Measurements from ENCODE around the gene CD58. TPM values are rescaled to one million over a fixed set of nuclear protein-coding genes. Genes with fewer than 3 reads are reported as not detected.

The CD58 gene
- total and polyA plus RNA-seq, 2 of the 4 experiments (the other 2 are of a cell fraction), result 5.4 to 5.7 TPM

- in situ Hi-C loops (cut with MboI; ENCODE audit: low sequenced_read_pairs), result no loop called here
- Histone ChIP-seq H3K4me1 (ENCODE audit: control insufficient read depth, insufficient read depth, low read length) (no peaks in the 10 kb centered on the region), H2AK9ac (replicated peaks; ENCODE audit: low read depth, low read length, poor library complexity) (no peak overlapping the region), H4K91ac (ENCODE audit: insufficient read depth, low read depth, low read length) (no peak overlapping the region), H2BK20ac (ENCODE audit: low read depth, low read length) (no peak overlapping the region), H3K9ac (ENCODE audit: low read depth, low read length) (no peak overlapping the region), H3K27ac (ENCODE audit: insufficient read depth, low read length) (no peak overlapping the region), H4K8ac (ENCODE audit: low read depth in 2 of 2, low read length in 2 of 2) (no peak overlapping the region), H3K4me2 (ENCODE audit: low read depth, low read length) (no peak overlapping the region), H3K9me3 (ENCODE audit: control insufficient read depth, insufficient read depth, low read length) (no peaks in the 10 kb centered on the region), H2AFZ (replicated peaks; ENCODE audit: low read length, poor library complexity) (no peak overlapping the region), H3K27me3 (ENCODE audit: control insufficient read depth, insufficient read depth, low read length) (peaks cover 33% of the 10 kb centered on the region), H4K5ac (ENCODE audit: low read depth, low read length) (no peak overlapping the region), H2BK5ac (ENCODE audit: low read depth, low read length, poor library complexity, severe bottlenecking) (no peak overlapping the region), H3K4ac (ENCODE audit: low read depth, low read length) (no peak overlapping the region), H3K36me3 (ENCODE audit: control insufficient read depth, insufficient read depth, low read length) (no peaks in the 10 kb centered on the region), H3K79me1 (ENCODE audit: low read depth in 1 of 2, low read length in 2 of 2) (no peaks in the 10 kb centered on the region), H3K18ac (ENCODE audit: low read depth, low read length) (no peak overlapping the region), H3K23ac (ENCODE audit: low read depth, low read length) (no peak overlapping the region), H3K14ac (replicated peaks; ENCODE audit: low read depth, low read length) (no peak overlapping the region), H2BK120ac (ENCODE audit: low read depth, low read length) (no peak overlapping the region), H3K9me1 (ENCODE audit: insufficient read depth, low read length) (no peaks in the 10 kb centered on the region), H3K56ac (ENCODE audit: extremely low read depth, insufficient read depth, low read length) (no peak overlapping the region), H2AK5ac (ENCODE audit: low read depth, low read length) (no peak overlapping the region), H4K20me1 (ENCODE audit: insufficient read depth, low read length) (no peaks in the 10 kb centered on the region), H2BK15ac (ENCODE audit: low read depth, low read length) (no peak overlapping the region), H3K4me3 (ENCODE audit: insufficient read depth, low read depth, low read length) (no peak overlapping the region)
- POLR2A ChIA-PET (ENCODE audit: unreplicated experiment), result no interaction called here
- BruUV-seq (replicated peaks), result no TSS peak
- intact Hi-C loops (cut with micrococcal nuclease), result loop anchor here (10.0 kb wide), 1 partner anchor 445 kb away; no protein-coding TSS in a partner anchor
- DNase-seq, result no peak
- no peak for ATAC-seq (ENCODE audit: low read depth)
- no peak for TF ChIP-seq BHLHE40 (IDR thresholded peaks at IDR 0.05; ENCODE audit: low read depth, low read length)
- TF ChIP-seq, protein P1, sequence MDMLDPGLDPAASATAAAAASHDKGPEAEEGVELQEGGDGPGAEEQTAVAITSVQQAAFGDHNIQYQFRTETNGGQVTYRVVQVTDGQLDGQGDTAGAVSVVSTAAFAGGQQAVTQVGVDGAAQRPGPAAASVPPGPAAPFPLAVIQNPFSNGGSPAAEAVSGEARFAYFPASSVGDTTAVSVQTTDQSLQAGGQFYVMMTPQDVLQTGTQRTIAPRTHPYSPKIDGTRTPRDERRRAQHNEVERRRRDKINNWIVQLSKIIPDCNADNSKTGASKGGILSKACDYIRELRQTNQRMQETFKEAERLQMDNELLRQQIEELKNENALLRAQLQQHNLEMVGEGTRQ (IDR thresholded peaks at IDR 0.05; ENCODE audit: low read depth, low read length), result no peak
- no peak for TF ChIP-seq SMC3 (IDR thresholded peaks at IDR 0.05; ENCODE audit: low read depth, low read length)
- TF ChIP-seq RAD21 (IDR thresholded peaks at IDR 0.05; ENCODE audit: low read length), result no peak
- TF ChIP-seq POLR2A (IDR thresholded peaks at IDR 0.05; ENCODE audit: low read depth, low read length), result no peak
- CTCF ChIA-PET, result interaction anchor here (1.1 kb wide), 1 partner anchor 8 kb away, joined by 3 read pairs; the partner anchor contains the start of gene CD58
- dilution Hi-C loops (cut with HindIII; ENCODE audit: low sequenced_read_pairs, unreplicated experiment), result no loop called here
- 79% methylated on average over 8 of the region's 21 CpGs; no CpG with 5 or more reads in 1 of the 2 experiments for WGBS, 2 experiments (ENCODE audit: extremely low coverage in 2 of 2, insufficient read length in 1 of 2)
Measured at GRCh38 chr1:116579259-116579875, 8.5 kb upstream of the CD58 start.
